ENCODE results near the gene ZNF625.
A peak's percentile ranks its signal among the peaks of the same experiment; 100 is the strongest.

- peak in 10 of 12 donors; percentile 8 to 51 (median 38) for TF ChIP-seq CTCF (IDR thresholded peaks at IDR 0.05)
- no peak for TF ChIP-seq POLR2A (IDR thresholded peaks at IDR 0.05)
Measured at GRCh38 chr19:12137221-12137940, 19.2 kb downstream of the ZNF625 start.

Data from heart left ventricle (tissue), 13 donors.